GM12878 (cell line): ENCODE measurements around the gene P3H2. TPM values are rescaled to one million over a fixed set of nuclear protein-coding genes. Genes with fewer than 3 reads are reported as not detected.

Experiments
- ATAC-seq: fragments of 200-7000 bp; cut with Tn5 transposase; 3 replicates; pipeline ENCODE4 v1.9.1; 2020; ENCODE audit warnings: mild to moderate bottlenecking, moderate library complexity
- BruUV-seq: library from RNA; stranded (reverse); fragments of 400-500 nt; replicated peaks from 2 replicates; lab custom pipeline; 2021; lab: Mats Ljungman, UMichigan
- CTCF ChIA-PET: fragments of 300-600 bp; sonication (Branson Sonifier 250); formaldehyde crosslinking; extraction: SDS; loops from one replicate; lab custom pipeline; 2021; ENCODE audit warnings: inconsistent platforms; lab: Yijun Ruan, JAX
- POLR2A ChIA-PET: fragments of 350-600 bp; formaldehyde crosslinking; extraction: SDS; loops from one replicate; lab custom pipeline; 2021; ENCODE audit warnings: inconsistent platforms; lab: Charles Lee
- RAD21 ChIA-PET: fragments of 300-600 bp; sonication (Branson Sonifier 250); formaldehyde crosslinking; loops from one replicate; lab custom pipeline; 2023; ENCODE audit warnings: antibody characterized with exemption; ENCODE audit not compliant: unreplicated experiment; lab: Charles Lee
- SMC1A ChIA-PET: fragments of 300-600 bp; sonication (Branson Sonifier 250); formaldehyde crosslinking; loops from one replicate; lab custom pipeline; 2023; ENCODE audit not compliant: unreplicated experiment, uncharacterized antibody; lab: Charles Lee
- DNase-seq: peaks from one replicate; pipeline ENCODE4 v3.0.0-alpha.2; 2011; ENCODE audit warnings: low read depth, low spot score
- FAIRE-seq: peaks from 3 replicates; lab custom pipeline; 2011; peaks lifted over from hg19 to GRCh38; lab: Jason Lieb, UNC
- H2AFZ ChIP-seq: 2 replicates; pipeline ENCODE4 v1.6.0; 2011; ENCODE audit warnings: low read depth, low read length, control low read depth; ENCODE audit not compliant: control insufficient read depth
- H3K27ac ChIP-seq: 2 replicates; pipeline ENCODE4 v1.5.1; 2011; ENCODE audit warnings: control low read depth; ENCODE audit not compliant: control insufficient read depth, insufficient read depth
- H3K27me3 ChIP-seq, 2 experiments: replicated peaks in 1 of 2; 2 replicates each; pipeline versions ENCODE4 v1.6.0 to v1.6.1; 2011; ENCODE audit warnings: low read length in 1 of 2; ENCODE audit not compliant: control insufficient read depth in 2 of 2, insufficient read depth in 2 of 2
- H3K36me3 ChIP-seq, 2 experiments: 2 replicates each; pipeline ENCODE4 v1.5.1; 2011; ENCODE audit warnings: low read length in 1 of 2; ENCODE audit not compliant: control insufficient read depth in 2 of 2, insufficient read depth in 2 of 2
- H3K4me1 ChIP-seq: 2 replicates; pipeline ENCODE4 v1.6.1; 2011; ENCODE audit warnings: mild to moderate bottlenecking, low read length, moderate library complexity, mixed read lengths; ENCODE audit not compliant: control insufficient read depth, insufficient read depth
- H3K4me2 ChIP-seq: 2 replicates; pipeline ENCODE4 v1.6.0; 2011; ENCODE audit warnings: control low read depth; ENCODE audit not compliant: control insufficient read depth, insufficient read depth
- H3K4me3 ChIP-seq: fragments of 200-600 bp; sonication (generic); 2 replicates; pipeline ENCODE4 v1.5.1; 2016
- H3K79me2 ChIP-seq: 2 replicates; pipeline ENCODE4 v1.6.0; 2011; ENCODE audit warnings: low read length; ENCODE audit not compliant: control insufficient read depth, insufficient read depth
- H3K9ac ChIP-seq: 2 replicates; pipeline ENCODE4 v1.8.0; 2011; ENCODE audit warnings: low read length, control low read depth, mixed read lengths; ENCODE audit not compliant: control insufficient read depth, insufficient read depth
- H3K9me3 ChIP-seq: replicated peaks from 3 replicates; pipeline ENCODE4 v1.5.1; 2011; ENCODE audit warnings: mild to moderate bottlenecking, low read length; ENCODE audit not compliant: control insufficient read depth, insufficient read depth
- H4K20me1 ChIP-seq: 2 replicates; pipeline ENCODE4 v1.6.0; 2011; ENCODE audit not compliant: control insufficient read depth, insufficient read depth
- ATF3 ChIP-seq: IDR thresholded peaks from 2 replicates; pipeline ENCODE4 v1.6.1; 2011; ENCODE audit warnings: low read depth, mild to moderate bottlenecking, low read length, moderate library complexity, borderline replicate concordance; ENCODE audit errors: extremely low read depth
- HDGF ChIP-seq: fragments of 450-650 bp; IDR thresholded peaks from 2 replicates; pipeline ENCODE4 v1.6.1; 2016; ENCODE audit warnings: antibody characterized with exemption
- IKZF1 ChIP-seq: fragments of 450-650 bp; conservative IDR thresholded peaks from 2 replicates; pipeline ENCODE4 v1.6.1; 2017; ENCODE audit warnings: antibody characterized with exemption, mild to moderate bottlenecking
- MXI1 ChIP-seq: fragments of 150-350 bp; IDR thresholded peaks from 2 replicates; pipeline ENCODE4 v1.6.1; 2011; ENCODE audit warnings: low read depth, mild to moderate bottlenecking, inconsistent platforms, low read length, improper control_type of control experiment
- NR2F1 ChIP-seq: fragments of 450-650 bp; conservative IDR thresholded peaks from 2 replicates; pipeline ENCODE4 v1.6.1; 2017; ENCODE audit warnings: mild to moderate bottlenecking
- NRF1 ChIP-seq: conservative IDR thresholded peaks from 2 replicates; pipeline ENCODE4 v1.6.1; 2011; ENCODE audit warnings: mild to moderate bottlenecking, low read depth, low read length, improper control_type of control experiment
- PML ChIP-seq: IDR thresholded peaks from 2 replicates; pipeline ENCODE4 v1.6.1; 2012; ENCODE audit warnings: low read length, inconsistent platforms
- POLR2AphosphoS2 ChIP-seq: IDR thresholded peaks from 2 replicates; pipeline ENCODE4 v1.6.1; 2011; ENCODE audit warnings: low read depth, mild to moderate bottlenecking, low read length, improper control_type of control experiment, moderate library complexity
- PRDM15 ChIP-seq: fragments of 450-650 bp; formaldehyde crosslinking; IDR thresholded peaks from 2 replicates; pipeline ENCODE4 v1.4.0; 2020; ENCODE audit warnings: mild to moderate bottlenecking, moderate library complexity
- TAF1 ChIP-seq: IDR thresholded peaks from 2 replicates; pipeline ENCODE4 v1.6.1; 2011; ENCODE audit warnings: mild to moderate bottlenecking, low read depth, low read length, borderline replicate concordance
- YY1 ChIP-seq: IDR thresholded peaks from 2 replicates; pipeline ENCODE4 v1.6.1; 2011; ENCODE audit warnings: low read depth, mild to moderate bottlenecking, low read length
- WGBS: methylation state at CpG from one replicate; pipeline ENCODE4 v1.1.6; 2016; ENCODE audit warnings: low lambda C conversion rate; ENCODE audit not compliant: insufficient replicate concordance, insufficient coverage; ENCODE audit errors: missing lambda C conversion rate; 5-methylcytosine and 5-hydroxymethylcytosine counted together
- in situ Hi-C: fragments of 300-500 bp; cut with MboI; formaldehyde crosslinking; loops from 9 replicates; pipeline ENCODE4 v1.14.3; 2018; ENCODE audit warnings: mixed read lengths
- intact Hi-C: fragments of 100-400 bp; cut with micrococcal nuclease; formaldehyde crosslinking; loops from one replicate; pipeline ENCODE4 v1.14.2; 2022; ENCODE audit not compliant: unreplicated experiment
- polyA plus RNA-seq, 11 experiments: library from polyadenylated mRNA; depleted of rRNA in 4 of 11; unstranded in 6 of 11; stranded (reverse) in 5 of 11; fragments of >200 nt; fragmentation: Nextera tagmentation in 4 of 11; fragmentation: Illumina TruSeq in 1 of 11; extraction: Ambion mirVana in 4 of 11; extraction: Trizol in 1 of 11; gene quantifications; 1 replicate in 1 of 11; 2 replicates in 10 of 11; pipeline versions ENCODE4 v1.2.1 to v1.2.3, GENCODE V29; 2011 to 2016; ENCODE audit warnings: inconsistent platforms in 2 of 11, missing spikeins in 2 of 11, low read depth in 1 of 11
- total RNA-seq, 4 experiments: library from RNA; depleted of rRNA in 3 of 4; stranded (reverse); fragments of >200 nt in 3 of 4; fragmentation: Illumina TruSeq in 1 of 4; extraction: Trizol in 1 of 4; gene quantifications; 2 replicates each; pipeline versions ENCODE4 v1.2.1 to v1.2.3, GENCODE V29; 2013 to 2021
- TF ChIP-seq, protein P1 (sequence below): fragments of 450-650 bp; formaldehyde crosslinking; IDR thresholded peaks from 2 replicates; pipeline ENCODE4 v1.4.0; 2022; ENCODE audit warnings: mild to moderate bottlenecking, moderate library complexity
- TF ChIP-seq, protein P2 (sequence below): IDR thresholded peaks from 2 replicates; pipeline ENCODE4 v1.6.1; 2012; ENCODE audit warnings: low read length, inconsistent platforms
- TF ChIP-seq, protein P3 (sequence below), 3 experiments: IDR thresholded peaks in 2 of 3; conservative IDR thresholded peaks in 1 of 3; 2 replicates each; pipeline ENCODE4 v1.5.1; 2011; ENCODE audit warnings: low read depth in 3 of 3, low read length in 3 of 3, mild to moderate bottlenecking in 3 of 3, control low read depth in 2 of 3, moderate library complexity in 2 of 3, inconsistent platforms in 1 of 3, mixed read lengths in 1 of 3; ENCODE audit not compliant: control insufficient read depth in 2 of 3, insufficient read depth in 1 of 3; ENCODE audit errors: extremely low read depth in 1 of 3

Gene P3H2
- total and polyA plus RNA-seq, 10 of the 15 experiments (the other 5 are each of a cell fraction or from before 2014, with no cell fraction given), result 27.0 to 97.6 (median 83.2) TPM

DNA sequence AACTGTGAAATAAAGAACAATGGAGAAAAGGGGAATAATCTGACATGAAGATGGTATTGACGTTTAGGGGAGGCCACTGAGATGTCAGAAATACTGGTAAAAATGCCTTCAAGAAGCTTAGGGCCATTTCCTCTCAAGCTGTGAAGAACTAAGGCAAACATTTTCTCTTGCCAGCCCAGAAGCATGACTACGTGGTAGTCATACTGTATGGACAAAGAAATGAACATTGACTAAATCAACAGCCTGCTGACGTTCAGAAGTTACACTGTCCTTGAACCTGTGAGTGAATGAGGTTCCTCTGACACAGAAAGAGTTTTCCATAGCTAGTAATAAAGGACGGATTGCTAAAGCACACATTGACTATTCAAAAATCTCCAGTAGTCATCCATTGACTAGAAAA, 121.0 kb downstream of the P3H2 start:
- WGBS, result 20% methylated on average over 4 of the region's 4 CpGs
- DNase-seq (no peak), FAIRE-seq (no peak), ATAC-seq (no peak)
- intact Hi-C loops (no loop called here), in situ Hi-C loops (no loop called here)
- no peaks in the 10 kb centered on the region for H3K9me3 ChIP-seq
- H2AFZ ChIP-seq, result no peak overlapping the region
- CTCF ChIA-PET, result interaction anchor here (0.6 kb wide), 1 partner anchor 51 kb away, joined by 3 read pairs; no protein-coding TSS in a partner anchor
- no peak overlapping the region for H3K9ac ChIP-seq
- RAD21 ChIA-PET, result no interaction called here
- no peaks in the 10 kb centered on the region for H3K4me1 ChIP-seq
- POLR2A ChIA-PET, result no interaction called here
- no peaks in the 10 kb centered on the region for H4K20me1 ChIP-seq
- no peak overlapping the region for H3K27ac ChIP-seq
- H3K36me3 ChIP-seq, result no peaks in the 10 kb centered on the region
- no peak overlapping the region for H3K4me2 ChIP-seq
- no TSS peak for BruUV-seq
- H3K27me3 ChIP-seq, result no peaks in the 10 kb centered on the region
- no peaks in the 10 kb centered on the region for H3K79me2 ChIP-seq
- SMC1A ChIA-PET, result interaction anchor here (1.0 to 1.5 kb wide), 3 partner anchors 13 to 32 kb away, joined by 3 to 4 read pairs (median 3); no protein-coding TSS in a partner anchor
- H3K4me3 ChIP-seq, result no peak overlapping the region
- TF ChIP-seq YY1, result no peak
- TF ChIP-seq, protein P1, sequence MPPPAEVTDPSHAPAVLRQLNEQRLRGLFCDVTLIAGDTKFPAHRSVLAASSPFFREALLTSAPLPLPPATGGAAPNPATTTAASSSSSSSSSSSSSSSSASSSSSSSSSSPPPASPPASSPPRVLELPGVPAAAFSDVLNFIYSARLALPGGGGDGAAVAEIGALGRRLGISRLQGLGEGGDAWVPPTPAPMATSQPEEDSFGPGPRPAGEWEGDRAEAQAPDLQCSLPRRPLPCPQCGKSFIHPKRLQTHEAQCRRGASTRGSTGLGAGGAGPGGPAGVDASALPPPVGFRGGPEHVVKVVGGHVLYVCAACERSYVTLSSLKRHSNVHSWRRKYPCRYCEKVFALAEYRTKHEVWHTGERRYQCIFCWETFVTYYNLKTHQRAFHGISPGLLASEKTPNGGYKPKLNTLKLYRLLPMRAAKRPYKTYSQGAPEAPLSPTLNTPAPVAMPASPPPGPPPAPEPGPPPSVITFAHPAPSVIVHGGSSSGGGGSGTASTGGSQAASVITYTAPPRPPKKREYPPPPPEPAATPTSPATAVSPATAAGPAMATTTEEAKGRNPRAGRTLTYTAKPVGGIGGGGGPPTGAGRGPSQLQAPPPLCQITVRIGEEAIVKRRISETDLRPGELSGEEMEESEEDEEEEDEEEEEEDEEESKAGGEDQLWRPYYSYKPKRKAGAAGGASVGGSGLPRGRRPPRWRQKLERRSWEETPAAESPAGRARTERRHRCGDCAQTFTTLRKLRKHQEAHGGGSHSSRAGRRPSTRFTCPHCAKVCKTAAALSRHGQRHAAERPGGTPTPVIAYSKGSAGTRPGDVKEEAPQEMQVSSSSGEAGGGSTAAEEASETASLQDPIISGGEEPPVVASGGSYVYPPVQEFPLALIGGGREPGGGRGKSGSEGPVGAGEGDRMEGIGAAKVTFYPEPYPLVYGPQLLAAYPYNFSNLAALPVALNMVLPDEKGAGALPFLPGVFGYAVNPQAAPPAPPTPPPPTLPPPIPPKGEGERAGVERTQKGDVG (CRISPR knock-in tag), result no peak
- TF ChIP-seq TAF1, result no peak
- no peak for TF ChIP-seq MXI1
- no peak for TF ChIP-seq HDGF
- no peak for TF ChIP-seq IKZF1
- TF ChIP-seq, protein P2, sequence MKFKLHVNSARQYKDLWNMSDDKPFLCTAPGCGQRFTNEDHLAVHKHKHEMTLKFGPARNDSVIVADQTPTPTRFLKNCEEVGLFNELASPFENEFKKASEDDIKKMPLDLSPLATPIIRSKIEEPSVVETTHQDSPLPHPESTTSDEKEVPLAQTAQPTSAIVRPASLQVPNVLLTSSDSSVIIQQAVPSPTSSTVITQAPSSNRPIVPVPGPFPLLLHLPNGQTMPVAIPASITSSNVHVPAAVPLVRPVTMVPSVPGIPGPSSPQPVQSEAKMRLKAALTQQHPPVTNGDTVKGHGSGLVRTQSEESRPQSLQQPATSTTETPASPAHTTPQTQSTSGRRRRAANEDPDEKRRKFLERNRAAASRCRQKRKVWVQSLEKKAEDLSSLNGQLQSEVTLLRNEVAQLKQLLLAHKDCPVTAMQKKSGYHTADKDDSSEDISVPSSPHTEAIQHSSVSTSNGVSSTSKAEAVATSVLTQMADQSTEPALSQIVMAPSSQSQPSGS, result no peak
- no peak for TF ChIP-seq POLR2AphosphoS2
- TF ChIP-seq NR2F1, result no peak
- no peak for TF ChIP-seq PRDM15
- TF ChIP-seq, protein P3, sequence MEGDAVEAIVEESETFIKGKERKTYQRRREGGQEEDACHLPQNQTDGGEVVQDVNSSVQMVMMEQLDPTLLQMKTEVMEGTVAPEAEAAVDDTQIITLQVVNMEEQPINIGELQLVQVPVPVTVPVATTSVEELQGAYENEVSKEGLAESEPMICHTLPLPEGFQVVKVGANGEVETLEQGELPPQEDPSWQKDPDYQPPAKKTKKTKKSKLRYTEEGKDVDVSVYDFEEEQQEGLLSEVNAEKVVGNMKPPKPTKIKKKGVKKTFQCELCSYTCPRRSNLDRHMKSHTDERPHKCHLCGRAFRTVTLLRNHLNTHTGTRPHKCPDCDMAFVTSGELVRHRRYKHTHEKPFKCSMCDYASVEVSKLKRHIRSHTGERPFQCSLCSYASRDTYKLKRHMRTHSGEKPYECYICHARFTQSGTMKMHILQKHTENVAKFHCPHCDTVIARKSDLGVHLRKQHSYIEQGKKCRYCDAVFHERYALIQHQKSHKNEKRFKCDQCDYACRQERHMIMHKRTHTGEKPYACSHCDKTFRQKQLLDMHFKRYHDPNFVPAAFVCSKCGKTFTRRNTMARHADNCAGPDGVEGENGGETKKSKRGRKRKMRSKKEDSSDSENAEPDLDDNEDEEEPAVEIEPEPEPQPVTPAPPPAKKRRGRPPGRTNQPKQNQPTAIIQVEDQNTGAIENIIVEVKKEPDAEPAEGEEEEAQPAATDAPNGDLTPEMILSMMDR (IDR thresholded peaks at IDR 0.05 in 2 of 3, conservative IDR thresholded peaks at IDR 0.05 in 1 of 3; ENCODE audit: control insufficient read depth in 2 of 3, extremely low read depth in 1 of 3, insufficient read depth in 1 of 3, low read depth in 3 of 3, low read length in 3 of 3), result no peak
- no peak for TF ChIP-seq PML
- no peak for TF ChIP-seq ATF3
- TF ChIP-seq NRF1, result no peak
